Measurements from ENCODE around the gene MVB12A.

Gene MVB12A

DNA sequence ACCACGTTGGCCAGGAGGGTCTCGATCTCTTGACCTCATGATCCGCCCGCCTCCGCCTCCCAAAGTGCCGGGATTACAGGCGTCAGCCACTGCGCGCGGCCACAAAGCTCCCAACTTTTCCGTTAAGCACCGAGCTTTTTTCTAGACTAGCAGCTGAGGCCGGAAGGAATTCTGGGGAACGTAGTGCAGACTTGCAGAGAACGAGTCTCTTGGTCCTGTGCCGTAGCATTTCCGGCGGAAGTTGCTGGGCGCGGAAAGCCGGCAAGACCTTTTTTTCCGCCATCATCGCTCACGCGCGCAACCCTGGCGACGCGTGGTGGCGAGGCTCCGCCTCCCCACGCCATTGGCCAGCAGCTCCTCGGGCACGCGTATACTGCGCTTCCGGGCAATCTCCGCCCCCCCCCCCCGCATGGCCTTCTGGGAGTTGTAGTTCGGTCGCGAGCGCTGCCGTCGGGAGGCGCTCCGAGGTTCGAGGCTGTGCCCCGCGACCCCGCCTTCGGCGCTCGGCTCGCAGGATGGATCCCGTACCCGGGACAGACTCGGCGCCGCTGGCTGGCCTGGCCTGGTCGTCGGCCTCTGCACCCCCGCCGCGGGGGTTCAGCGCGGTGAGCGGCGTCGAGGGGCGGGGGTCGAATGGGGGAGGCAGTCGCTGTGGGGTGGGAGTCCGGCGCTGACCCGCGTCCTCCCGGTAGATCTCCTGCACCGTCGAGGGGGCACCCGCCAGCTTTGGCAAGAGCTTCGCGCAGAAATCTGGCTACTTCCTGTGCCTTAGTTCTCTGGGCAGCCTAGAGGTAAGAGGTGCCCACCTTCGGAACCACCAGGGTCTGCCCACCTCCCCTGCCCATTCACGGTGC lies at the start of gene MVB12A:
TSS of gene MVB12A (plus strand) at position 427 of the 854 bp plus-strand sequence. CDS start at position 516, 89 bp downstream.
- DNase-seq (ENCODE audit: low spot score), result peak; percentile 98

DNA sequence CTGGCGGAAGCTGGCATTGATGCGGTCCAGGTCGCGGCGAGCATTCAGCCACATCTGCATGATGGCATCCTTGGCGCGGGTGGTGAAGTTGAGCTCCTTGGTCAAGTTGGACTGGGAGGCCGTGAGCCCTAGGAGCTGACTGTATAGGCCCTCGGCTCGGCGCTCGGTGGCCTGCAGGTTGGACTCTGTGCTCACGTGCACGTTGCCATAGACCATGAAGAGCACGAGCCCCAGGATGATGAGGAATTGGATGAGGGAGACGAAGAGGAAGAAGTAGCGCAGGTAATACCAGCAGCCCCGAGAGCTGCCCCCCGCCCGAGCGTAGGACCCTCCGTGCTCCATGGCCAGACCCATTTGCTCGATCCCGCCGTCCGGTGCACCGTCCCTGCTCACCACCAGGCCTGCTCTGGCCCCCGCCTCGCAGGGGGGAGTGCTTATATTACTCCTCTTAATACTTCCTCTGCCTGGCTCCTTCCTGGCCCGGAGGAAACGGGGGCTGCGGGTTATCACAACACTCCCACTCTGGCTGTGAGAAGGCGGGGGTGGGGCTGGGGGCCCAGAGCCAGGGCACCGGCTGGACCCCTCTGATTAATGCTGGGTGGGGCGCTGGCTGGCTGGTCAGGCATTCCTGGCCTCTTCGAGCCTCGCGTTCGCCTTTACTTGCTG lies 42.8 kb upstream of the MVB12A start, which contains the start of gene PLVAP:
TSS of gene PLVAP (minus strand) at position 408 of the 666 bp plus-strand sequence. CDS start at position 354, 54 bp downstream.
- DNase-seq (ENCODE audit: low spot score), result no peak

DNA sequence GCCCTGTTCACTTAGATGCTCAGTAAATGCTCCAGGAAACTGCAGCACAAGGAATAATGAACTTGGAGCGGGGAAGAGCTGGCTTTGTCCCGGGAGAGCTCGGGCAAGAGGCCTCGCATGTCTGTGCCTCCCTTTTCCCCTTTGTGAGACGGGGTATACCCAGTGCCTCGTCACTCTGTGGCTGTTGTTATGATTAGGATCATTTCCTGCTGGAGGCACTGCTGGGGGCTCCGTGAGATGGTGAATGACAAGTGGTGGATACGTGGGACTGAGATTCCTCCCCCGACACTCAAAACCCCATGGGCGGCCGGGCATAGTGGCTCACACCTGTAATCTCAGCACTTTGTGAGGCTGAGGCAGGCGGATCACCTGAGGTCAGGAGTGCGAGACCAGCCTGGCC lies 41.6 kb upstream of the MVB12A start:
- DNase-seq (ENCODE audit: low spot score), result no peak

DNA sequence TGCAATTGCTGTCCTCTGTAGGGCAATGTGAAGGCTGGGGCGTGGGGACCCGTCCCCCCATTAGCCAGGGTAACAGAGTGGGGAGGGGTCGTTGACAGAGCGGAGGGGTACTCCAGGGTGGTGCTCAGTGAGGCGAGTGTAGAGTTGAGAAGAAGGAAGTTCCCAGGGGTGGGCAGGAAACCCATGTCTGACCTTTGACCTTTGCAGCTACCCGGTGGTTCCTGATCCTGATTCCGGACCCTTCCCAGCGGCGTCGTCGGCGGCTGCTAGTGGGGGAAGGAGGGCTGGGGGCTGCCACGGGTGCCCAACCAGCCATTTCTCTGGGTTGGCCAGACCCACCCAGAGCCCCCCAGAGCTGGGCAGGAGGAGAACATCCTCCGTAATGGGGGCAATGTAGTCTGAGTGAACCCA lies 40.6 kb upstream of the MVB12A start:
- DNase-seq (ENCODE audit: low spot score), result no peak

DNA sequence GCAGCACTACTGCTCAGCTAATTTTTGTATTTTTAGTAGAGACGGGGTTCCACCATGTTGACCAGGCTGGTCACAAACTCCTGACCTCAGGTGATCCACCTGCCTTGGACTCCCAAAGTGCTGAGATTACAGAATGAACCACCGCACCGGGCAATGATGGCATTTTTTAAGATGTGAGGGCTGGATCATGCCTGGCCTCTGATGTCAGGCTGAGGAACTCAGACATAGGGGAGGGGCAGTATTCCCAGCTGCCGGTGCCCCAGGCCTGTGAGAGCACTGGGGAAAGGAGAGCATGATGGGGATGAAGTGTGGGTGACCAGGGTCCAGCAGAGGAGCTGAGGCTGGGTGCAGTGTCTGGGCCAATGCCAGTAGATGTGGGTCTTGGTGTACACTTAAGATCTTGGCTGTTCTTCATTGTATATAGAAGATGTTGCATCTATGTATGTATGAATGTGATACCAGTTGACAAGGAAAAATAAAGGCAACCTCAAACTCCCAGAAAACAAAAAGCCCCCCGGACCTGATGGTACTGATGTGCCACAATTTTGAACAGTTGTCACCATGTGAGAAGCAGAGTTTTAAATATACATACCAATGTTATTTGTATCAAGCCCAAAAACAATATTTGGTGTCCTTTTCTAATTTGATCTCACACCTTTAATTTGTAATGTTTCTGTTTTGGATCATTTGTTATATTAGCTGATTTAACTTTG lies 39.3 kb upstream of the MVB12A start:
- no peak for DNase-seq (ENCODE audit: low spot score)

DNA sequence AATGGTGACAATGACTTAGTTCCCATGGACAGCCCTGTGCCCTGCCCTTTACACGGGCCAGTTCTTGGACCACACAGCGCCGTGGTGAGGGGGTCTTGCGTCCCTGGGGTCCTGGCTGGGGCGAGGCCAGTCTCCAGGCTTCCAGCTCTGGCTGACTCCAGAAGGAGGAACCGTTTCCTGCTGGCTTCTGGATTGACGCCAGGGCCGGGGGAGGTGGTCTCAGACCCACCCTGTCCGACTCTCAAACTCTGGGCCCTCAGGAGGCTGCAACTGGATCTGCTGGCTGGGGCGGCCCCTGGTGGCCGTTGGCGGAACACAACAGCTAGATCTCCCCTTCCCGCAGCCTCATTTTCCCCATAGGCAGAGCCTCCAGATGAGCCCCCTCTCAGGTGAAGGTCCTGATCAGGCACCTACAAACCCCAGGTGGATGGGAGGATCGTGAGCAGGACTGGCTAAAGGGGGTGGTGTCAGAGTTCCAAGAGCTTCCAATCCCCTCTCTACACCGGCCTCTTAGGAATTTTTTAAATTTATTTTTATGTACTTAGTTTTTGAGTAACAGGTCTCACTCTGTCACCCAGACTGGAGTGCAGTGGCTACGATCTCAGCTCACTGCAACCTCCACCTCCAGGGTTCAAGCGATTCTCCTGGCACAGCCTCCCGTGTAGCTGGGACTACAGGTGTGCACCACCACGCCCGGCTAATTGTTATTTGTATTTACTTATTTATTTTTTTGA lies 33.8 kb upstream of the MVB12A start:
- DNase-seq (ENCODE audit: low spot score), result peak; percentile 79

DNA sequence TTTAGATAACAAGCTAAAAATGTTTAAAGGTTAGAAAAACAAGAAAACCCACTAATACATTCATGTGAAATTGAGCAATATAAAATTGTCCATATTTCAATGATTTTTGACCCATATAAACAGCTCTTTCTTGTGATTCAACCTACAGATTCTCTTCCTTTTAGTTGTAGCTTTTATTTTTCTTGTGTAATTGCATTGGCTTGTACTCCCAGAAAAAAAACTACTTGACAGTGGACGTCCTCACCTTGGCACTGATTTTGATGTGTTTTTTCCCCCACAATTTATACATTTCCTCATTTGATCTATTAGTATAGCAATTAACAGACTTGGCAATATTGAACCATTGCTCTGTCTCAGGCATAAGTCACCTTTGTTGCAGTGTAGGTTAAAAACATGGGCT lies 30.6 kb upstream of the MVB12A start:
- no peak for DNase-seq (ENCODE audit: low spot score)

DNA sequence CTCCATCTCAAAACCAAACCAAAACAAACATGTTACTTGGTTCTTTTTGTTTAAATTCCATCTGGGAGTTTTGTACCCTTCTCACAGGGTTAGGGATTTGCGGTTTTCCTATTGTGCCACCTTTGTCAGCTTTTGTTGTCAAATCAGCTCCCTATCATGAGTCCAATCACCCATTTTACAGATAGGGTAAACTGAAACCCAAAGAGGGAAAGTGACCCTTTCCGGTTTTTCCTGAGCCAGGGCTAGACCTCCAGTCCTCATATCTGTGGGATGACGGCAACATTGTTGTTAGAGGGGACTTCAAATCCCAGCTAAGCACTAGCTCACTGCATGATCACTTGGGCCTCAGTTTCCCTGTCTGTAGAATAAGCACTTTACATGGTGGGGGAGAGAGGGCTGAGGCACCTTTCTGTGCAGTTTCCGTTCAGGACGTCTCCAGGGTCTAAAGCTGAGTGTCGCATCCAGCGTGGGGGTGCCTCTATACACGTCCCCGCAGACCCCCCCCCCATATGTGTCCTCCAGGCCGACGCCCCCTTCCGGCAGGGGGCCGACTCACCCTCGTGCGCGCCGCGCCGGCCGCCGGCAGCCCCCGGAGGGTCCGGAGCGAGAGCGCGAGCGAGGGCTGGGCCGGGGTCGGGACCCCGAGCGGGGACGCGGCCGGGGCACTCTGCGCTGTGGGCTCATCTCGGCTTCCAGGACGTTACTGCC lies 29.7 kb upstream of the MVB12A start:
- DNase-seq (ENCODE audit: low spot score), result no peak

DNA sequence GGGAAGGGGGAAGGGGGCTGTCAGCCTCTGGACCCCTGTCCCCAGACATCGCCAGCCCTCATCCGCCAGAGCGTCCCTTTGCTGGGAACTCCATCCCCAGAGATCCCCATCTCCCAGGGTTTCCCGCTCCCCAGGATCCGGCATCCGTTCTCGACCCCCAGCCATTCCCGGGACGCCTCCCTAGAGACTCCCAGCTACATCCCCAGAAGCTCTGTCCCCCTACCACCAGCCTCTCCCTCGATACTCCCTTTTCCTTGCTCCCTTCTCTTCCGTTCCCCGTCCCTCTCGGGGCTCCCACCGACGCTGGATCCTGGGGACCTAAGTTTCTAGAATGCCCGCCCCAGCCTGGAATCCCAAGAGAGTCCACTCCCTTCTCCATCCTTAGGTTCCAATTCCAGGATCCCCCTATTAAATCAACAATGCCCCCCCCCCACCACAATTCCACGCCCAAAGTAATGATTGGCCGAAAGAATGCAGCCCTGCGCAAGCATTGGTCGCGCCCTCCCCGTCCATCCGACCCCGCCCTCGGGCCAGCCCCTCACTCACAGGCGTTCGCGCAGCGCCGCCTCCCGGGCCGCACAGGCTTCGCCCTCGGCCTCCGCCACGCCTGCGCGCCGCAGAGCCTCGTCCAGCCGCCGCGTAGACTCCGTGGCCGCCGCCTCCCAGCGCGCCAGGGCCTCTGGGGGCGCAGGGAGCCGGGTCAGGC lies 29.0 kb upstream of the MVB12A start:
- DNase-seq (ENCODE audit: low spot score), result peak; percentile 94

DNA sequence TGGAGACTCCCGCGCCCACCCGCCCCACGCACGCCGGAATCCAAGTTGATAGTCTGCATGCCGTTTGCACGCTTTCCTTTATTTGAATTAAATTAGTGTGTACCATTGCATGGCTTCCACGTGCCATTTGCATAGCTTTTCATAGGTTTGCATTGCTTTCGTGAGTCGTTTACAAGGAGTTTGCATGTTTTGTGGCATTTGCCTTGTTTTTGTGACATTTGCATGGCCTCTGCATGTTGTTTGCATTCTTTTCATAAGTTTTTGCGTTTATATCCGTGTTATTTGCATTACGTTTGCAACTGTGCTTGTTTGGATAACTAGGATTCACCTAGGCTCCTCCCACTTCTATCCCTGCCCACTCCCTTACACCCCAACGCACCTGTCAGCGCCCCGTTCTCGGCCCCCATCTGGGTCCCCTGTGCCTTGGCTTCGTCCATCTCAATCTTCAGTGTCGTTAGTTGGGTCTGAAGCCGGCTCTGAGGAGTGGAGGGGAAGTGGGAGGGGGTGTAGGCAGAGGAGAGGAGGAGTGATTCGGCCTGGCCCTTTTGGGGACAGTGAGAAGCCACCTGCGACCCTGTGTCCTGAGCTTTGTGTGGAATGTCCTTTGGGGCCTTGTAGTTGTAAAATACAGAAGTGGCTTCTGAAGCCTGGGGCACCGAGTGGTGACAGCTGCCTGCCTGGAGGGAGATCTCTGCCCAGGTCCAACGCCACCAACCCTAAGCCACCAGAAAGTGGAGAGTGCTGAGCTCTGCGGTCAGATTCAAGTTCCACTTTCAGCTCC lies 28.3 kb upstream of the MVB12A start:
- peak; percentile 93 for DNase-seq (ENCODE audit: low spot score)

DNA sequence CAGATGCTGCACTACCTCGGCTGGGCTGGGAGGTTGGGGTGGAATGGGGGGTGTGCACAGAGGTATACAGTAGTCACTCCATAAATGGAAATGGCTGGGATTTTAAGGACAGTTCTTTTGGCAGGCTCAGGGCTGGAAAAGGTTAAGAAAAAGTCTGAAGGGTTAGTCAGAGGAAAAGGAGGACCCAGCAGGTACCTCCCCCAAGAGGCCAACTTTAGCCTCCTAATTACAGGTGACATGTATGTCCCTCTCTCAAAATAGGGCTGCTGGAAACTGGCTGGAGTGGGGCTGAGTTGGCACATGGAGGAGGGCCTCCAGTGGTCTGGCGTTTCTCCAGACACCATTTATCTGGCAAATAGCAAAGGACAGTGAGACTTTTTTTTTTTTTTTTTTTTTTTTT lies 26.8 kb upstream of the MVB12A start:
- DNase-seq (ENCODE audit: low spot score), result no peak

DNA sequence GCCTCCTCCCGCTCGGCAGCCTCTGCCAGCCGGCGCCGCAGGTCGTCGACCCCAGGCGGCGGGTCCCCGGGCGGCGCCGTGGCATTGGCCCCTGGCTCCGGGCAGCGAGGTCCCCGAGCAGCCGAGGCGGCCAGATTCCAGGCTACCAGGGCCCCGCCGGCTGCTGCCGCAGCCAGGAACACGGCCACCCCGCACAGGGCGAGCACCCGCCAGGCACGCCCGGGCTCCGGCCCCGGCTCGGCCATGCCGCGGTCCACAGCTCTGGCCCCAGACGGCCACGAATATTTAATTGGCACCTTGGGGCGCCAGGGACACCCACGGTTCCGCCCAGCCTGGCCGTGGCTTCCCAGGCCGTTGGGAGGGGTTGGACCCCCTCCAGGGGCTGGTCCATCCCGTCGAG lies 25.9 kb upstream of the MVB12A start, which contains the start of gene CCDC194:
TSS of gene CCDC194 (minus strand) at position 283 of the 400 bp plus-strand sequence. CDS start at position 245, 38 bp downstream.
- DNase-seq (ENCODE audit: low spot score), result no peak

DNA sequence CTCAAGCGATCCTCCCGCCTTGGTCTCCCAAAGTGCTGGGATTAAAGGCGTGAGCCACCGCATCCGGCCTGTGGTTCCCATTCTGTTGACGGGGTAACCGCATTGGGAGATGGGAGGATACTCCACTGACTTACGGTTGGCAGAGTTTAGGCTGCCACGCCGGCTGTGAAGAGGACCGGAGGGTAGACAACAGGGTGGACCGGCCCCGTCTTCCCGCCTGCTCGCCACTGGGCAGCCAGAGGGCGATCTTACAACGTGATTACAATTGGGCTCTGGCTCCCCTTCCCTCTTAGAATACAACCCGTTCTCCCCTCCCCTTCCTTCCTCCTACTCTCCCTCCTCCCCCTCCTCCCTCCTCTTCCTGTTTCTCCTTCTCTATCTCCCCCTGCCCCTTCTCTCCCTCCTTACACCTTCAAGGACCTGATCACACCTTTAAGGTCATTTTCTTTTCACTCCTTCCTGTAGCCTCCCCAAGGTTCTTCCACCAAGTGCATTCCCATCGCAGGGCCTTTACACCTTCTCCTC lies 24.9 kb upstream of the MVB12A start:
- no peak for DNase-seq (ENCODE audit: low spot score)

DNA sequence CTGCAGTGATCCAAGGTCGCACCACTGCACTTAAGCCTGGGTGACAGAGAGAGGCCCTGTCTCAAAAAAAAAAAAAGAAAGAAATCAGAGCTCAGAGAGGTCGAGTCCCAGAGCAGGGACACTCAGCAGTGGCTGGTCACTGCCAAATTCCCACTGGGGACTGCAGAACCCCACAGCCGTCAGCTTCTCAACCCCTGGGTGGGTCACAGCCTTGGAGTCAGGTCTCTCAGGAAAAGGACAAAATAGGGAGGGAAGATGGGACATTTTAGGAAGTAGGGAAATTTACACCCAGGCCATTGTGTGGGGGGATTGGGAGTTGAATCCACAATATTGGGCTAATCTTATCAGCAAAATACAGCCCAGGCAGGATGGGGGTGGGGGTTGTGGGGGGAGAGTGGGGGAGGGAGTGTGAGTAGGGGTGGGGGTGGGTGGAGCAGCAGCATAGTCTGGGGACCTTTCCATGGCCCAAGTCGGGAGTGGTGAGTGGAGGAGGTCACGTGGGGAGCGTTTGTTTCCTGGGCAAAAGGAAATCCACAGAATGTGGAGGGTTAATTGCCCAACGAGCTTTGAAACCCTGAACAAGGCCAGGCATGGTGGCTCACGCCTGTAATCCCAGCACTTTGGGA lies 20.8 kb upstream of the MVB12A start:
- DNase-seq (ENCODE audit: low spot score), result no peak

DNA sequence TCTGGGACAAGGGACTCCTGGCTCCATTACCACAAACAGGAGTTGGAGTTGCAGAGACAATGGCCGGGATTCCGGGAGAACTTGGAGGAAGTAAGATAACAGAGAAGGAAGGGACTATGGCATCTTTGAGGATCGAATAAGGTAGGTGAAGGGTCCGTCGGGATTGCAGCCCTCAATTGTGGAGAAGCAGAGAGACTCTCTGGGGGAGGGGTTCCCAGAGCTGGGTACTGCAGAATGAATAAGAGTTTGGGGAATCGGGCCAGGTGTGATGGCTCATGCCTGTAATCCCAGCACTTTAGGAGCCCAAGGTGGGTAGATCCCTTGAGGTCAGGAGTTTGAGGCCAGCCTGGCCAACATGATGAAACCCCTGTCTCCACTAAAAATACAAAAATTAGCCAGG lies 18.2 kb upstream of the MVB12A start:
- no peak for DNase-seq (ENCODE audit: low spot score)

DNA sequence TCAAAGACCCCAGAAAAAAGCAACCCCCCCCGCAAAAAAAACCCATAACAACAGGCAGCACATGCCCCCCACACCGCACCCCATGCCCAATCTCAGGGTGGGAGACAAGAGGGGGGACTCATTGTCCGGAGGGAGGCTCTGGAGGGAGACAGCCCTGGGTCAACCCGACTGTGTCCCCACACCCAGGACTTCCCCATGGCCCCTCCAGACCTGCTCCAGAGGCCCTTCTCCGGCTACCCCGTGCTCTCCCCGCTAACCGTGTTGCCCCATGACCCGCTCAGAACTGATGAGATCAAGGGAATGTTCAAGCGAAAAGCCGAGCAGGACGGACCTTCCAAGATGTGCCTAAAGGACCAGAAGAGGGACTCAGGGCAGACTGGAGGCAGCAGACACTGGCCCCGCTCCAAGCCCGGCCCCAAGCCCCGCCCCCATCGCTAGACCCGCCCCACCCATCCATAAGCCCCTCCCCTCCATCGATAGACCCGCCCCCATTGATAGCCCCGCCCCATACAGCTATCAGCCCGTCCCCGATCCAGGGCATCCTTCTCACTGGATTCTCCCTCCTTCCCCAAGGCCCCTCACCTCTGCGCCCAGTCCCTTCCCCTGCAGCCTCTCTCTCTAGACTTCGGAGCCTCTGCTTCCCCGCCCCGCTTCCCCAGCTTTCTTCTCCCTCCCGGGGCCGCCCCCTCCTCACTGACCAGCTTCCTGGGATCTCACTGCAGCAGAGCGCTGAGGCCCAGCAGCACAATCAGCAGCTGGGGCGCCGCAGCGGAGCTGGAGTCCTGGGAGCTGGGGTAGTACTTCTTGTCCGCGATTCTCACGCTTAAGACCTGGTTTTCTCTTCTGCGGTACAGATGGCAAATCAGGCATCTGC lies 16.6 kb upstream of the MVB12A start:
- DNase-seq (ENCODE audit: low spot score), result peak; percentile 41

DNA sequence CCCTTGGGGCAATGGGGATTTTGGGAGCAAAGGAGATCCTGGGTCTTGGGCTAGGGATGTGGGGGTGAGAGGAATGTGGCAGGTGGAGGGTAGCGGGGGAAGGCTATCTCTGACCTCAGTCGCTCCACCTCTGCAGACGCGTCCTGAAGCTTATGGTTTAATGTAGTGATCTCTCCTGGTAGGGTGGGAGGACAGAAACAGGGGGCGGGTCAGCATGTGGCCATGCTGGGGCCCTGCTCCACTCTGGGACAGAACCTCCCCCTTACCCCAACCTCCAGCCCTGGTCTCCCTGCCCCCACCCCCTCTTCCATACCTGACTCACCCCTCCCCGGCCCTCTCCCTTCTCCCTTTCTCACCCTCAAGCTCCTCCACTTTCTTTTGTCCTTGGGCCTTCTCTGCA lies 15.8 kb upstream of the MVB12A start:
- peak; percentile 34 for DNase-seq (ENCODE audit: low spot score)
